ENCODE measurements around the gene PPIL1. TPM values are rescaled to one million over a fixed set of nuclear protein-coding genes. Genes with fewer than 3 reads are reported as not detected.

The PPIL1 gene
- total and polyA plus RNA-seq, 2 of the 4 experiments (the other 2 are of a cell fraction) = 28.4 to 58.4 TPM

DNA sequence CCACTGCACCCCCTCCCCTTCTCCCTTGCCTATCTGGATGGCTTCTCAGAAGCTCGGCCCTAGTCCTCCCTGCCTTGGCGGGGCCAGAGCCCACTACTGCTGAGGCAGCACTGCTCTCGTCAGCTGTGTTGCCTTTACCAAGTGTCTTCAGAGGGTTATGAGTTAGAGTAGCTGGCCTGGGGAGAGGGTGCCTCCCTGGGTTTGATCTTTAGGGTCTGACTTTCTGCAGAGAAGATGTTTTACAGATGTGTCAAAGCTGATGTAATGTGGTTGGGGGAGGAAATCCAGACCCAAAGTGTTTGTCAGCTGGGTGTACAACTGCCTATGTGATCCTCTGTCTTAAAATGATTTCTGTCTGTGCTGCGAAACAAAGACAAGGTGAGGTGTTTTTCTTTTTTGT is 49.5 kb upstream of the PPIL1 start:
- H2BK5ac ChIP-seq (ENCODE audit: low read depth, low read length, poor library complexity, severe bottlenecking) = no peak overlapping the region
- no peak overlapping the region for H2BK120ac ChIP-seq (ENCODE audit: low read depth, low read length)
- no peak overlapping the region for H3K4me2 ChIP-seq (ENCODE audit: low read depth, low read length)
- BruUV-seq (replicated peaks) = no TSS peak
- intact Hi-C loops (cut with micrococcal nuclease) (no loop called here), in situ Hi-C loops (cut with MboI; ENCODE audit: low sequenced_read_pairs) (no loop called here), dilution Hi-C loops (cut with HindIII; ENCODE audit: low sequenced_read_pairs, unreplicated experiment) (no loop called here)
- peak overlapping the region; percentile 2; the same call in 1 of the 2 replicates for H3K18ac ChIP-seq (ENCODE audit: low read depth, low read length)
- no peaks in the 10 kb centered on the region for H3K9me3 ChIP-seq (ENCODE audit: control insufficient read depth, insufficient read depth, low read length)
- H3K4me3 ChIP-seq (ENCODE audit: insufficient read depth, low read depth, low read length) = no peak overlapping the region
- H3K56ac ChIP-seq (ENCODE audit: extremely low read depth, insufficient read depth, low read length) = no peak overlapping the region
- H2BK15ac ChIP-seq (ENCODE audit: low read depth, low read length) = no peak overlapping the region
- H4K20me1 ChIP-seq (ENCODE audit: insufficient read depth, low read length) = no peaks in the 10 kb centered on the region
- TF ChIP-seq SMC3 (IDR thresholded peaks at IDR 0.05; ENCODE audit: low read depth, low read length) (no peak), NFE2L2 (IDR thresholded peaks at IDR 0.05; ENCODE audit: low read depth, low read length) (no peak), BHLHE40 (IDR thresholded peaks at IDR 0.05; ENCODE audit: low read depth, low read length) (no peak), CEBPB (IDR thresholded peaks at IDR 0.05; ENCODE audit: low read depth, low read length) (no peak), RFX5 (IDR thresholded peaks at IDR 0.05; ENCODE audit: low read depth, low read length) (no peak), MAZ (IDR thresholded peaks at IDR 0.05; ENCODE audit: borderline replicate concordance, low read depth, low read length) (no peak), CHD1 (IDR thresholded peaks at IDR 0.05; ENCODE audit: low read depth, low read length) (no peak), MAFK (IDR thresholded peaks at IDR 0.05; ENCODE audit: low read depth, low read length) (no peak), RCOR1 (IDR thresholded peaks at IDR 0.05; ENCODE audit: insufficient replicate concordance, low read length) (no peak)
- TF ChIP-seq, protein P1, sequence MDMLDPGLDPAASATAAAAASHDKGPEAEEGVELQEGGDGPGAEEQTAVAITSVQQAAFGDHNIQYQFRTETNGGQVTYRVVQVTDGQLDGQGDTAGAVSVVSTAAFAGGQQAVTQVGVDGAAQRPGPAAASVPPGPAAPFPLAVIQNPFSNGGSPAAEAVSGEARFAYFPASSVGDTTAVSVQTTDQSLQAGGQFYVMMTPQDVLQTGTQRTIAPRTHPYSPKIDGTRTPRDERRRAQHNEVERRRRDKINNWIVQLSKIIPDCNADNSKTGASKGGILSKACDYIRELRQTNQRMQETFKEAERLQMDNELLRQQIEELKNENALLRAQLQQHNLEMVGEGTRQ (IDR thresholded peaks at IDR 0.05; ENCODE audit: low read depth, low read length) = no peak
- H4K91ac ChIP-seq (ENCODE audit: insufficient read depth, low read depth, low read length) = no peak overlapping the region
- DNase-seq = peak; percentile 46
- H2AK5ac ChIP-seq (ENCODE audit: low read depth, low read length) = no peak overlapping the region
- no peak overlapping the region for H3K9ac ChIP-seq (ENCODE audit: low read depth, low read length)
- ChIA-PET POLR2A (ENCODE audit: unreplicated experiment) (no interaction called here), CTCF (no interaction called here)
- peak overlapping the region; percentile 1; the same call in 1 of the 2 replicates for H2BK20ac ChIP-seq (ENCODE audit: low read depth, low read length)
- peaks cover 41% of the 10 kb centered on the region for H3K4me1 ChIP-seq (ENCODE audit: control insufficient read depth, insufficient read depth, low read length)
- no CpG with 5 or more reads among the region's 4 CpGs for WGBS, 2 experiments (ENCODE audit: extremely low coverage in 2 of 2, insufficient read length in 1 of 2)
- H4K5ac ChIP-seq (ENCODE audit: low read depth, low read length) = no peak overlapping the region
- no peaks in the 10 kb centered on the region for H3K27me3 ChIP-seq (ENCODE audit: control insufficient read depth, insufficient read depth, low read length)
- H3K23ac ChIP-seq (ENCODE audit: low read depth, low read length) = no peak overlapping the region
- H3K36me3 ChIP-seq (ENCODE audit: control insufficient read depth, insufficient read depth, low read length) = peaks cover 21% of the 10 kb centered on the region
- peak; percentile 15; the same call in 1 of the 2 replicates for ATAC-seq (ENCODE audit: low read depth)
- peaks cover 0 to 3% of the 10 kb centered on the region in 2 experiments; a peak in 1 of 4 replicates for H3K79me1 ChIP-seq (ENCODE audit: low read depth in 1 of 2, low read length in 2 of 2)
- peaks cover 20% of the 10 kb centered on the region for H3K9me1 ChIP-seq (ENCODE audit: insufficient read depth, low read length)
- no peak overlapping the region for H2AK9ac ChIP-seq (replicated peaks; ENCODE audit: low read depth, low read length, poor library complexity)
- H4K8ac ChIP-seq (ENCODE audit: low read depth in 2 of 2, low read length in 2 of 2) = no peak overlapping the region
- peak overlapping the region; percentile 8; the same call in 1 of the 2 replicates for H3K4ac ChIP-seq (ENCODE audit: low read depth, low read length)
- H3K14ac ChIP-seq (replicated peaks; ENCODE audit: low read depth, low read length) = no peak overlapping the region
- H2AFZ ChIP-seq (replicated peaks; ENCODE audit: low read length, poor library complexity) = no peak overlapping the region
- H3K27ac ChIP-seq (ENCODE audit: insufficient read depth, low read length) = no peak overlapping the region

Data from IMR-90 (cell line).